Measurements from ENCODE around the gene PODNL1. TPM values are rescaled to one million over a fixed set of nuclear protein-coding genes. Genes with fewer than 3 reads are reported as not detected.

PODNL1 gene
- 1.6 and 2.5 TPM in 2 replicates for total RNA-seq

GRCh38 chr19:13938301-13939064, at the start of gene PODNL1:
TSS of gene PODNL1 (minus strand) at chr19:13938417. CDS start at chr19:13938181, 236 bp downstream.

GRCh38 chr19:13952154-13952930, 14.1 kb upstream of the PODNL1 start, which contains the start of gene DCAF15:
TSS of gene DCAF15 (plus strand) at chr19:13952509. CDS start at chr19:13952513, 4 bp downstream.

GRCh38 chr19:13905634-13906520, 32.3 kb downstream of the PODNL1 start, which contains the start of the genes BRME1 and CC2D1A:
TSS of gene BRME1 (minus strand) at chr19:13906117. CDS start at chr19:13904892, 1,225 bp downstream.
TSS of gene CC2D1A (plus strand) at chr19:13906201. CDS start at chr19:13906442, 241 bp downstream.

Other genes with a start within 250 kb of the PODNL1 start
- 44.2 and 56.0 TPM in 2 replicates for gene MRI1, start 173.9 kb downstream of the PODNL1 start, total RNA-seq
- 51.1 and 60.8 TPM in 2 replicates for gene C19orf53, start 164.0 kb downstream of the PODNL1 start, total RNA-seq
- 3.5 and 4.2 TPM in 2 replicates for gene ZSWIM4, start 143.0 kb downstream of the PODNL1 start, total RNA-seq
- 0.66 TPM in 1 of 2 replicates, not detected in the other for gene NANOS3, start 61.3 kb downstream of the PODNL1 start, total RNA-seq
- 0.66 and 0.73 TPM in 2 replicates for gene BRME1, start 32.3 kb downstream of the PODNL1 start, total RNA-seq
- 11.6 and 11.8 TPM in 2 replicates for gene CC2D1A, start 32.2 kb downstream of the PODNL1 start, total RNA-seq
- gene DCAF15, start 14.1 kb upstream of the PODNL1 start, total RNA-seq: 10.4 and 13.8 TPM in 2 replicates
- 3.5 and 4.2 TPM in 2 replicates for gene RFX1, start 67.9 kb upstream of the PODNL1 start, total RNA-seq
- not detected in 2 replicates for gene RLN3, start 89.7 kb upstream of the PODNL1 start, total RNA-seq
- gene IL27RA, start 93.3 kb upstream of the PODNL1 start, total RNA-seq: 0.87 and 1.5 TPM in 2 replicates
- 0.87 and 0.99 TPM in 2 replicates for gene PALM3, start 123.7 kb upstream of the PODNL1 start, total RNA-seq
- gene MISP3, start 134.4 kb upstream of the PODNL1 start, total RNA-seq: 0.15 and 1.3 TPM in 2 replicates
- 0.17 TPM in 1 of 2 replicates, not detected in the other for gene C19orf67, start 147.4 kb upstream of the PODNL1 start, total RNA-seq
- gene SAMD1, start 152.3 kb upstream of the PODNL1 start, total RNA-seq: 19.6 and 36.2 TPM in 2 replicates
- 60.2 and 72.1 TPM in 2 replicates for gene PRKACA, start 179.3 kb upstream of the PODNL1 start, total RNA-seq
- 0.66 and 11.9 TPM in 2 replicates for gene ASF1B, start 198.2 kb upstream of the PODNL1 start, total RNA-seq

All from smooth muscle cell of trachea (primary cell).